ENCODE results near the gene CHCHD6. TPM values are rescaled to one million over a fixed set of nuclear protein-coding genes. Genes with fewer than 3 reads are reported as not detected.

The CHCHD6 gene
- total RNA-seq, 1 donor, result 9.1 TPM

- H3K4me3 ChIP-seq (ENCODE audit: low read depth, low read length), result no peak overlapping the region
- no peak for DNase-seq (ENCODE audit: low read depth)
- no peak for TF ChIP-seq CTCF (IDR thresholded peaks at IDR 0.05; ENCODE audit: insufficient read depth, low read depth, low read length)
Measured at GRCh38 chr3:126742057-126742456, 38.0 kb downstream of the CHCHD6 start.

GRCh38 chr3:126743350-126743749 is 39.3 kb downstream of the CHCHD6 start:
- DNase-seq (ENCODE audit: low read depth), result no peak
- TF ChIP-seq CTCF (IDR thresholded peaks at IDR 0.05; ENCODE audit: insufficient read depth, low read depth, low read length), result no peak
- no peak overlapping the region for H3K4me3 ChIP-seq (ENCODE audit: low read depth, low read length)

GRCh38 chr3:126743781-126744180 is 39.7 kb downstream of the CHCHD6 start:
- no peak for TF ChIP-seq CTCF (IDR thresholded peaks at IDR 0.05; ENCODE audit: insufficient read depth, low read depth, low read length)
- no peak overlapping the region for H3K4me3 ChIP-seq (ENCODE audit: low read depth, low read length)
- no peak for DNase-seq (ENCODE audit: low read depth)

GRCh38 chr3:126745760-126746394 is 41.8 kb downstream of the CHCHD6 start:
- TF ChIP-seq CTCF (IDR thresholded peaks at IDR 0.05; ENCODE audit: insufficient read depth, low read depth, low read length), result no peak
- DNase-seq (ENCODE audit: low read depth), result no peak
- H3K4me3 ChIP-seq (ENCODE audit: low read depth, low read length), result no peak overlapping the region

GRCh38 chr3:126746395-126747177 is 42.5 kb downstream of the CHCHD6 start:
- TF ChIP-seq CTCF (IDR thresholded peaks at IDR 0.05; ENCODE audit: insufficient read depth, low read depth, low read length), result peak; percentile 6
- DNase-seq (ENCODE audit: low read depth), result peak; percentile 28
- H3K4me3 ChIP-seq (ENCODE audit: low read depth, low read length), result no peak overlapping the region

- H3K4me3 ChIP-seq (ENCODE audit: low read depth, low read length), result no peak overlapping the region
- TF ChIP-seq CTCF (IDR thresholded peaks at IDR 0.05; ENCODE audit: insufficient read depth, low read depth, low read length), result no peak
- DNase-seq (ENCODE audit: low read depth), result no peak
Measured at GRCh38 chr3:126747768-126748167, 43.7 kb downstream of the CHCHD6 start.

Data from fibroblast of villous mesenchyme (primary cell).